Measurements from ENCODE around the gene MZF1.
"Not testable (repeated sequence)": the region's sequence is repeated elsewhere in the genome, so short reads cannot be mapped to it uniquely, and the experiment has no call there.

Gene MZF1

DNA sequence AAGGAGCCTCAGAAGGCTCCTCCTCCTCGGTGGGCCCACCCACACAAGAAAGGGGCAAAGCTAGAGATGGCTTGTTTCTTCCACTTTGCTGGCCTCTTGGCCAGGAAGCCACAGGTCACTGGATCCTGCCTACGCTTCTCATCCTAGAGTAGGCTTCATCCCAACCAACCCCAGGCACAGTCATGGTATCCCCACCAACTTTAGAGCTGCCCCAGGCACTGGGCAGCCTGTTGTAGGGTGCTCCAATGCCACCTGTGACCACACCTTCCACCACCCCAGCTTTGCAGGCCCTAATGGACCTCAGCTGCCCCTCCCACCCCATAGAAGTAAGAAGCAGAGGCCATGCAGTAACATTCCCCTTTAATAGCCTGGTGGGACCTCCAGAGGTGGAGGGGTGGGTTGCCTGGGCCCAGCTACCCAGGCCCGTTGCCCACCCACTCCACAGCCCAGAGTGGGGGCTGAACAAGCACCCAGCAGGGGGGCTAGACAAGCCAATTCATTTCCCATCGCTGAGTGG is 17.7 kb downstream of the MZF1 start:
- no peak for DNase-seq (ENCODE audit: low read depth)

DNA sequence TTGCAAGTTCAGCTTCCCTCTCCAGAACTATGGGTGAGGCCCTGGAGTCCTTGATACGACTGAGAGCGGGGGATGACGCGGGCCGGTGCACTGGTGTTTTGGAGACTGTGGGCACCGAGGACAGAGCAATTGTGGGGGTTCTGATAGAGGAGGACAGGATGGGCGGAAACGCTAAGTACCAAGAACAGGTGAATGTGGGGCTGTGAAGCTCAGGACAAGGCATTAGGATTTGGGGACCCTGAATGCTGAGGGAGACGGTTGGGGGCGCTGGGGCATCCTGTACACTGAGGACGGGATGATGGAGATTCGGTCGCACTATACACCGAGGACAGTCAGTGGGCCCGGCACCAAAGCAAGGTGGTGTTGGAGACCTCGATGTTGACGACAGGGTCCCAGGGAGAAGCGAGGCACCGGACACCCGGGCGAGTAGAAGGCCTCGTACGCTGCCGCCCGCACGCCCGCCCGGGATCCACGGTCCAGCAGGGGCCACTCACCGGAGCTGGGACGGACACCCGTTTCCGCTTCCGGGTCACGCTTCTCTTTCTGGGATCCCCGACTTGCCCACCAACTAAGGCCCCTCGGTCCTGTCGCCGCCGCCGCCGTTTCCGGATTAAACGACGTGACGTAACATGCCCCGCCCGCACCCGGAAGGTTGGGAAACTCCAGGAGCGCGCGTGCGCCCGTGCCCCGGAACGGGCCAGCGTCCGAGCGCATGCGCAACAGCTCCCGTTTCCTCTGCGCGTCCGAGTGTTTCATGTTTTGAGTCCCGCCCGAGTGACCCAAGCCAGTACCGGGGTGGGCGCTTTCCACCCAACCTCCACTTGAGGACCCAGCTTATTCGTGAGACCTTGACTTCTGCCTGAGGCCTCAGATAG is 18.4 kb downstream of the MZF1 start, which contains the start of gene CHMP2A:
TSS of gene CHMP2A (minus strand) at position 612 of the 875 bp plus-strand sequence. CDS start 893 bp downstream, outside the sequence.
- peak; percentile 96 for DNase-seq (ENCODE audit: low read depth)

DNA sequence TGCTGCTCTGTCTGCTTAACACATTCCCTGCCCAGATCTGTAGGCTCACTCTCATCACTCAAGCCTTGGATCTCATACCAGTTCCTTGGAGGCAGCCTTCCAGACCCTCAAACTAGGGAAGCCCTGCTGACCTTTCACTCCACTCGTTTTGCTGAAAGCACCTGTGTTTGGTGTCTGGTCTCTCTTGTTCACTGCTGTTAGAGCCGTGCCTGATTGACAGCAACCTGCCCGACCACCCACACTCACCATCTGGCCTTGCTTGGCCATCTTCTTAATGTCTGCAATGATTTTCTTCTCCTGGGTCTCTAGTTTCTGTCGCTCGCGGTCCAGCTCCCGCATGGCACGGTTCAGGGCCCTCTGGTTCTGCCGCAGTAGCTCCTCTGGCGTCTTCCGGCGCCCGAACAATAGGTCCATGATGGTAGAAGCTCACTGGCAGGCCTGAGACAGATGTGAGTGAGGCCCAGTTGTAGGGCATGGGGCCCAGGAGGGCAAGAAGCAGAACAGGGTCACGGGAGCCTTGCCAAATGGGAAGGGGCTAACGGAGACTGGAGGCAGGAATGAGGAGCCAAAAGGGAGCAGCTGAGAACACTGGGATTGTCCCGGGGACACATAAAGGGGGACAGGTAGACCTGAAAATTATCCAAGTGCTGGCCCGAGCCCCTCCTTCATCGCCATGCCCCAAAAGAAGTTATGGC is 19.2 kb downstream of the MZF1 start:
- DNase-seq (ENCODE audit: low read depth) = no peak

DNA sequence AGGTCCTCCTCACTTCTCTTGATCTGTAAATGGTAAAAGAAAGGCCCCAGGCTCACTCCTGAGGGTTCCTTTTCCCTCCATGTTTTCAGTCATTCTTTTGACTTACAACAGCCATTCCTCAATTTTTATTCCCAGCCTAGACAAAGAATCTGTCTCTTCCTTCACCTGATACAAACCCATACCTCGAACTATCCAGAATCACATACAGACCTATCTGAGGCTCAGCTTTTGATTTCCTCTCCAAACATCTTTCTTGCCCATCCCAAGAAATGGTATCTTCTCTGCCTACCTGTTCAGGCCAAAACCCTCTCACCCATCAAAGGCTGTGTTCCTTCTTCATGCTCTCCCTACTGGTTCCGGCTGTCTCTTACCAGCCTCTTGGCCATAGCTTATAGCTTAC is 20.5 kb downstream of the MZF1 start:
- no peak for DNase-seq (ENCODE audit: low read depth)

DNA sequence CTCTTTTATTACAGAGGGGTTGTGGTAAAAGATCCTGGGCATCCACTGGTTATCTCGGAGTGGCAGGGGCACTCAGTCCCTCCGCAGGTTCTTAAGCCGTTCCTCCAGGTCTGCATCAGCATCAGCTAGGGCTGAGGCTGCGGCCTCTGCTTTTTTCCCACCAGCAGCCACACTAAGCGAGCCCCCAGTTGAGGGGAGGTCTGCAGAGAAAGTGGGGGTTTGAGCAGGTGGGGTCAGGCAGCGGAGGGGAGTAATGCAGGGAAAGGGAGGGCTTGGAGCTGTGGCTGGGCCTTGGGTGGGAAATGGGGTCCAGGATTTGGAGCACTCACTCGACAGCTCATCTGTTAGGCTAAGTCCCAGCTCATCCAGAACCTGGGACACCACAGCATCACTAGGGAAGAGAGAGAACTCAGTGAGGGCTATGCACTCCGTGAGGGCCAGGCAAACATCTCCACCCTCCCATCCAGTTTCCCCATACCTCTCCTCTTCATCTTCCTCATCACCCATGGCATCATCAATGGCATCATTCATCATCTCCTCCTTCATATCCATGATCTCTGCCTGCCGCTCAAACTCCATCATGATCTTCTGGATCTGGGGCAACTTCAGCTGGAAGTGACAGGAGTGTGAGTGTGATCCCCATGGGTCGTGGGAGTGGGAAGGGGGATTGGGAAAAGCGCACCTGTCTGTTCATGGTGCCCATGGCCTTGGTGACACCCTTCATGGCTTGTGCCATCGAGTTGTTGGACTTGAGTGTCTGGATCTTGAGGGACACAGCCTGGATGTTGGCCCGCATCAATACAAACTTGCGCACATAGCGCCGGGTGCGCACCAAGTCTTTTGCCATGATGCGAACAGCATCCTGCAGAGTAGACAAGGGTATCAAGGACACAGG is 21.3 kb downstream of the MZF1 start:
- DNase-seq (ENCODE audit: low read depth) = no peak

DNA sequence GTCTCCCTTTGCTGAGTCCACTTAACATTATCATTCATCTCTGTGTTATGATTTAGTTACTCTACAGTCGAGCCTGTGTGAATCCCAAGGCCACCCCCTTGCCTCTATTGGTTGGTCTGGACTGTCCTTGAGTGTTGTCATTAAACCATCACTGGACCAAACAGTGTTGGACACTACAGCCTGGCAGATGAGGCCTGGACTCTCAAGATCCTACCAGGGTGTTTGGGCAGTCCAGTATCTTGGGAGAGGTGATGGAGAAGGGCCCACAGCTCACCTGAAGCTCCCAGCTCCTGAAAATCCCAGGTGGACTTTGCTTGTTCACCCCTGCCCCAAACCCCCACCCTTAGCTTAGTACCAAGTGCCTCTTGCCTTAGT is 22.0 kb downstream of the MZF1 start:
- DNase-seq (ENCODE audit: low read depth) = no peak

DNA sequence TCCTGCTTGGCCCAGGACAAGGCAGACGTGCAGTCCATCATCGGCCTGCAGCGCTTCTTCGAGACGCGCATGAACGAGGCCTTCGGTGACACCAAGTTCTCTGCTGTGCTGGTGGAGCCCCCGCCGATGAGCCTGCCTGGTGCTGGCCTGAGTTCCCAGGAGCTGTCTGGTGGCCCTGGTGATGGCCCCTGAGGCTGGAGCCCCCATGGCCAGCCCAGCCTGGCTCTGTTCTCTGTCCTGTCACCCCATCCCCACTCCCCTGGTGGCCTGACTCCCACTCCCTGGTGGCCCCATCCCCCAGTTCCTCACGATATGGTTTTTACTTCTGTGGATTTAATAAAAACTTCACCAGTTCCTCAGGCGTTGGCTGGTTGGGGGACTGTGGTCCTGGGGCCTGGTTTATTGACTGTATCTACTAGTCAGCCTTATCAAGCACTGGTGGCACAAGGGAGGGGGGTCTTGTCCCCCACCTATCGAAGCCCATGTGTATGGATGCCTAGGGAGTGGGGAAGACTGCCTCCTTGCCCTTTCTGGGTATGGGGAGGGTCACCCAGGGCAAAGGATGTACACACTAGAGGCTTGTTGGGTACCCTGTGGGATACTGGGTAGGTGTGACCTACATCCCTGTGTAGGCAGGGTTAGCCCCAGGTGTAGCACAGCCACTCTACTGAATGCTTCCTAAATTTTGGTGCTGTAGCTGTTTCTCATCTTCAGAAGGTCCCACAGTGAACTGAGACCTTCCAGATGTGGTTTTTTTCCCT is 22.6 kb downstream of the MZF1 start:
- DNase-seq (ENCODE audit: low read depth) = no peak

DNA sequence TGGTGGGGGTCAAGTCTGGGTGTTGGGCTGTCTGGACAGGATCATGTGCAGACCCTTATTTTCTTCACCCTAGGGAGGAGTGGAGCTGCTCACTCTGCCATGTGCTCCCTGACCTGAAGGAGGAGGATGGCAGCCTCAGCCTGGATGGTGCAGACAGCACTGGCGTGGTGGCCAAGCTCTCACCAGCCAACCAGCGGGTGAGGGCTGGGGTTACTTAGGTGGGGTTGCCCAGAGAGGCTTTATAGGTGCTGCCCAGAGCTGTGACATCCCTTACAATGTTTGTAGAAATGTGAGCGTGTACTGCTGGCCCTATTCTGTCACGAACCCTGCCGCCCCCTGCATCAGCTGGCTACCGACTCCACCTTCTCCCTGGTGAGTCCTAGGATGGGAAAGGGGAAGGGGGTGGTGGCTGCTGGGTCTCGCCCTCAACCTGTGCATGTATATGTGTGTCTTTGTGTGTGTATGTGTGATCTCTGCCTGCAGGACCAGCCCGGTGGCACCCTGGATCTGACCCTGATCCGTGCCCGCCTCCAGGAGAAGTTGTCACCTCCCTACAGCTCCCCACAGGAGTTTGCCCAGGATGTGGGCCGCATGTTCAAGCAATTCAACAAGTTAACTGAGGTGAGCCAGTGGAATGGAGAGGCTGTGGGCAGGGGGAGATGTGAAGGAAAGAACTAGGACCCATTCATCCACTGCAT is 23.3 kb downstream of the MZF1 start:
- no peak for DNase-seq (ENCODE audit: low read depth)

DNA sequence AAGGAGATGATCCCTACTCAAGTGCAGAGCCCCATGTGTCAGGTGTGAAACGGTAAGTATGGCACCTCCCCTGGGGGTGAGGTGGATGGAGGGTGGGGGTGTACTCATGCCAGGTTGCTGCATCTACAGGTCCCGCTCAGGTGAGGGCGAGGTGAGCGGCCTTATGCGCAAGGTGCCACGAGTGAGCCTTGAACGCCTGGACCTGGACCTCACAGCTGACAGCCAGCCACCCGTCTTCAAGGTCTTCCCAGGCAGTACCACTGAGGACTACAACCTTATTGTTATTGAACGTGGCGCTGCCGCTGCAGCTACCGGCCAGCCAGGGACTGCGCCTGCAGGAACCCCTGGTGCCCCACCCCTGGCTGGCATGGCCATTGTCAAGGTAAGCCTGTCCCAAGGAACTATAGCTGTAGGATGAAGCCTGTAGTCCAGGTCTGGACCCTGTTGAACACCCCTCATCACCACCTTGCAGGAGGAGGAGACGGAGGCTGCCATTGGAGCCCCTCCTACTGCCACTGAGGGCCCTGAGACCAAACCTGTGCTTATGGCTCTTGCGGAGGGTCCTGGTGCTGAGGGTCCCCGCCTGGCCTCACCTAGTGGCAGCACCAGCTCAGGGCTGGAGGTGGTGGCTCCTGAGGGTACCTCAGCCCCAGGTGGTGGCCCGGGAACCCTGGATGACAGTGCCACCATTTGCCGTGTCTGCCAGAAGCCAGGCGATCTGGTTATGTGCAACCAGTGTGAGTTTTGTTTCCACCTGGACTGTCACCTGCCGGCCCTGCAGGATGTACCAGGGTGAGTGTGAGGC is 24.1 kb downstream of the MZF1 start:
- DNase-seq (ENCODE audit: low read depth) = no peak

DNA sequence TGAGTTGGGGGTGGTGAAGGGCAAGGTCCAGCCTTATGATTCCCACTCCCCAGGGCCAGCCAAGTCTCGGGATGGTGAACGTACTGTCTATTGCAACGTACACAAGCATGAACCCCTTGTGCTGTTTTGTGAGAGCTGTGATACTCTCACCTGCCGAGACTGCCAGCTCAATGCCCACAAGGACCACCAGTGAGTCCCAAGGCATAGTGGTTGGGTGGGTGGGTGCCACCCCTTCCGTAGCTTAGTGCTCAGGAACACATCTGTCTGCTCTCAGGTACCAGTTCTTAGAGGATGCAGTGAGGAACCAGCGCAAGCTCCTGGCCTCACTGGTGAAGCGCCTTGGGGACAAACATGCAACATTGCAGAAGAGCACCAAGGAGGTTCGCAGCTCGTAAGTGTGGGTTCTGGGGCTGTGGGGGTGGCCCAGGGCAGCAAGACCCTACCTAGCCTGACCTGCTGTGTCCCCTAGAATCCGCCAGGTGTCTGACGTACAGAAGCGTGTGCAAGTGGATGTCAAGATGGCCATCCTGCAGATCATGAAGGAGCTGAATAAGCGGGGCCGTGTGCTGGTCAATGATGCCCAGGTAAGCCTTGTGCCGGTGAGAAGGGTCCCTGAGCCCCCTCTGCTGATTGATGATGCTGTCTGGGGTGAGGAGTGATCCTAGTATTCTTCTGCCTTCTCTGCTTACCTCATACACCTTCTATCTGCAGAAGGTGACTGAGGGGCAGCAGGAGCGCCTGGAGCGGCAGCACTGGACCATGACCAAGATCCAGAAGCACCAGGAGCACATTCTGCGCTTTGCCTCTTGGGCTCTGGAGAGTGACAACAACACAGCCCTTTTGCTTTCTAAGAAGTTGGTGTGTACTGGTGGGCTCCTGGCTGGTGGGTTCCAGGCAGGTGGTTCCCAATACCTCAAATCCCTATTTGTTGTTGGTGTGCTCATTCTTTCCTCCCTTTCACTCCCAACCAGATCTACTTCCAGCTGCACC is 25.5 kb downstream of the MZF1 start:
- no peak for DNase-seq (ENCODE audit: low read depth)

DNA sequence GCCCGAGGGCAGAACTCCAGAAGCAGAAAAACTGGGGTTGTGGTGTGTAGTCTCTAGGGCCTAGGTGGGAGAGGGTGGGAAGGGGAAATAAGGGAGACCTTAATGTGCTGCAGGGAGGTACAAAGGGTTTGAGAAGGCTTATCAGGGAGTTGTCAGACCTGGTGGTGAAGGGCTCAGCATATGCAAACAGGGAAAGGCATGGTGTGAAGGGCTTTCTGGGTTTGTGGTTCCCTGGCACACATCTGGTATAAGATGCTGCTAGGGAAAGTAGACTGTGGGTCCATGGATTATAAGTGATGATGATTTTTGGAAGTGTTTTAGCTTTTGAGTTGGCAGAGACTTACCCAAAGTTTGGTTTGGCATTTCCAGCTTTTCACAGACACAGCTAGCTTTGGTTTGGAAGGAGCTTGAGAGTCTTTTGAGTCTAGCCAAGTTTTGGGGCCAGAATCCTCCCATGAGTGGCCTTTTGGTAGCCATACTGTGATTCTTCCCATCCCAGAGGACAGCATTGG is 27.1 kb downstream of the MZF1 start:
- no peak for DNase-seq (ENCODE audit: low read depth)

DNA sequence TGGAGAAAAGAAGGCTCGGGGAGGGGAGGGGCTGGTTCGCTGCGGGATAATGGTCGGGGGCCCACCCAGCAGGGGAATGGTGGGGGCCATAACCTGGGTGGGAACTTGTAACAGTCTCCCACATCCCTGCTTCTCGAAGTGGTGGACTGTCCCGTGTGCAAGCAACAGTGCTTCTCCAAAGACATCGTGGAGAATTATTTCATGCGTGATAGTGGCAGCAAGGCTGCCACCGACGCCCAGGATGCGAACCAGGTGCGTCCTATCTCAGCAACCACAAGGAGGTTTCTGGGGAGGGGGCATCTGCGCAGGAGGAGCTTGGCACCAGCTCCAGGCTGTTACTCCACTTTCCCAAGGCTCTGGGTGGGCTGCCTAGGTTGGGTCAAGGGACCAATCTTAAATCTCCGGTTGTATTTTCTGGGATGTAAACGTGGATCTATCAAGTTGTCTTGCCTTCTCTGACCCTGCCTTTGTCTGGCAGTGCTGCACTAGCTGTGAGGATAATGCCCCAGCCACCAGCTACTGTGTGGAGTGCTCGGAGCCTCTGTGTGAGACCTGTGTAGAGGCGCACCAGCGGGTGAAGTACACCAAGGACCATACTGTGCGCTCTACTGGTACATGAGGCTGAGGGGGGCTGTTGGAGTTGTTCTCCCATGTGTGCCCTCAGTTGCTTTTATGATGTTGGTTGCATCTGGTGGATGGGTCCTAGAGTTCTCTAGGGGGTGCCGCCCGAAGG is 27.7 kb downstream of the MZF1 start:
- no peak for DNase-seq (ENCODE audit: low read depth)

DNA sequence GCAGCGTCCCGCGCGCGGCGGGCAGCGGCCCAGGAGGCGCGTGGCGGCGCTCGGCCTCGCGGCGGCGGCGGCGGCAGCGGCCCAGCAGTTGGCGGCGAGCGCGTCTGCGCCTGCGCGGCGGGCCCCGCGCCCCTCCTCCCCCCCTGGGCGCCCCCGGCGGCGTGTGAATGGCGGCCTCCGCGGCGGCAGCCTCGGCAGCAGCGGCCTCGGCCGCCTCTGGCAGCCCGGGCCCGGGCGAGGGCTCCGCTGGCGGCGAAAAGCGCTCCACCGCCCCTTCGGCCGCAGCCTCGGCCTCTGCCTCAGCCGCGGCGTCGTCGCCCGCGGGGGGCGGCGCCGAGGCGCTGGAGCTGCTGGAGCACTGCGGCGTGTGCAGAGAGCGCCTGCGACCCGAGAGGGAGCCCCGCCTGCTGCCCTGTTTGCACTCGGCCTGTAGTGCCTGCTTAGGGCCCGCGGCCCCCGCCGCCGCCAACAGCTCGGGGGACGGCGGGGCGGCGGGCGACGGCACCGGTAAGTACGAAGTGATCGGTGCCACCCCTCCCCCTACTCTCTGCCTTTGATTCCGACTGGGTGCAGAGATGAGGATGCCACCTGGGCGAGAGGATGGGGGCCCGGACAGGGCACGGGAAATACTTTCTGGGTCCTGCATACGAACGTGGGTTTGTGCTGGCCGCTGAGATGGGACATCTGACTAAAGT is 28.4 kb downstream of the MZF1 start:
- DNase-seq (ENCODE audit: low read depth) = peak; percentile 62

DNA sequence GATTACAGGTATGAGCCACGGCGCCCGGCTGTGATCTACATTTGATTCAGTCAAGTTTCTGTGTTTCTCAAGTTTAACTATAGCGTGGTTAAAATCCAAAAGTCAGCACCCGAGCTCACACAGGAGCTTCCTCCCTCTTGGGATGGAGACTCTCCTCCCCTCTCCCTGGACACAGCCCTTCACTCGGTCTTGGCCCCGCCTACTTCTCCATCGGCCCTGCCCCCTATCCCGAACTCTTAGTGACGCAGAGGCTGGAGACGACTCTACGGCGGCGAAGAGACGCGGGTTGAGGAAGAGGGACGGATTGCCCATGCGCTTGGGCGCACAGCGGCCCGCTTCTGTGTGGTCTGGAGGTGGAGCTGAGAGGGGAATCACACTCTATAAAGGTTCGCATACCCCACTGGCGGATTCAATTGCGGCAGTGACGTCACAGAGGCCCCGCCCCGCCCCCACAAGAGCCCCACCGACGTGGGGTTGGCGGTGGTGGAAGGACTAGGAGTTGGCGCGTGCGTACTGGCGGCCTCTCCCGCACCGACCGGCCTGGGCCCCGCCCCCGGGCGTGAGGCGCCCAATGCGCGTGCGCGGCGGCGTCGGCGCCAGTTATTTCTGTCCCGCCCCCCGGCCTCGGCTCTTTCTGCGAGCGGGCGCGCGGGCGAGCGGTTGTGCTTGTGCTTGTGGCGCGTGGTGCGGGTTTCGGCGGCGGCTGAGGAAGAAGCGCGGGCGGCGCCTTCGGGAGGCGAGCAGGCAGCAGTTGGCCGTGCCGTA is 29.1 kb downstream of the MZF1 start, which contains the start of gene TRIM28:
TSS of gene TRIM28 (plus strand) at position 239 of the 765 bp plus-strand sequence. CDS start 694 bp downstream, outside the sequence.
- peak; percentile 100 for DNase-seq (ENCODE audit: low read depth)

DNA sequence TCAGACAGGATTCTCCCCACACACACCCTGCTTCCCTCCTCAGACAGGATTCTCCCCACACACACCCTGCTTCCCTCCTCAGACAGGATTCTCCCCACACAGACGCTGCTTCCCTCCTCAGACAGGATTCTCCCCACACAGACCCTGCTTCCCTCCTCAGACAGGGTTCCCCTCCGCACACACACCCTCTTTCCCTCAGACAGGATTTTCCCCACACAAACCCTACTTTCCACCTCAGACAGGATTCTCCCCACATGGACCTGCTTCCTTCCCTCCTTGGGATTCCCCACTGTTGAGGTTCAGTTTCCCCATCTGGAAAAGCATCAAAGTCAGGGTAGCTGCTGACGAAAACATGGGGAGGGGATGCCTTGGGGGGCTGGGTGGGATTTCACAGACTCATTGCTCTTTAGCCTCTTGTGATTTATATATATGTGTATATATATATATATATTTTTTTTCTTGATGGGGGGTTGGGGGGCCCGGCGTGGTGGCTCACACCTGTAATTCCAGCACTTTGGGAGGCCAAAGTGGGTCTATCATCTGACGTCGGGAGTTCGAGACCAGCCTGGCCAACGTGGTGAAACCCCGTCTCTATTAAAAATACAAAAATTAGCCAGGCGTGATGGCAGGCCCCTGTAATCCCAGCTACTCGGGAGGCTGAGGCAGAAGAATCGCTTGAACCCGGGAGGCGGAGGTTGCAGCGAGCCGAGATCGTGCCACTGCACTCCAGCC is 30.3 kb downstream of the MZF1 start:
- not testable (repeated sequence) for DNase-seq (ENCODE audit: low read depth)
